ENCODE measurements around the gene SPATS2.

The SPATS2 gene

GRCh38 chr12:49537752-49538509 is 170.7 kb downstream of the SPATS2 start:
- H3K4me3 ChIP-seq (ENCODE audit: low read length), result peak overlapping the region; percentile 41
- TF ChIP-seq CTCF (IDR thresholded peaks at IDR 0.05; ENCODE audit: insufficient read depth, low read depth, low read length, missing control alignments), result no peak
- DNase-seq (ENCODE audit: low read depth), result peak; percentile 16

DNA sequence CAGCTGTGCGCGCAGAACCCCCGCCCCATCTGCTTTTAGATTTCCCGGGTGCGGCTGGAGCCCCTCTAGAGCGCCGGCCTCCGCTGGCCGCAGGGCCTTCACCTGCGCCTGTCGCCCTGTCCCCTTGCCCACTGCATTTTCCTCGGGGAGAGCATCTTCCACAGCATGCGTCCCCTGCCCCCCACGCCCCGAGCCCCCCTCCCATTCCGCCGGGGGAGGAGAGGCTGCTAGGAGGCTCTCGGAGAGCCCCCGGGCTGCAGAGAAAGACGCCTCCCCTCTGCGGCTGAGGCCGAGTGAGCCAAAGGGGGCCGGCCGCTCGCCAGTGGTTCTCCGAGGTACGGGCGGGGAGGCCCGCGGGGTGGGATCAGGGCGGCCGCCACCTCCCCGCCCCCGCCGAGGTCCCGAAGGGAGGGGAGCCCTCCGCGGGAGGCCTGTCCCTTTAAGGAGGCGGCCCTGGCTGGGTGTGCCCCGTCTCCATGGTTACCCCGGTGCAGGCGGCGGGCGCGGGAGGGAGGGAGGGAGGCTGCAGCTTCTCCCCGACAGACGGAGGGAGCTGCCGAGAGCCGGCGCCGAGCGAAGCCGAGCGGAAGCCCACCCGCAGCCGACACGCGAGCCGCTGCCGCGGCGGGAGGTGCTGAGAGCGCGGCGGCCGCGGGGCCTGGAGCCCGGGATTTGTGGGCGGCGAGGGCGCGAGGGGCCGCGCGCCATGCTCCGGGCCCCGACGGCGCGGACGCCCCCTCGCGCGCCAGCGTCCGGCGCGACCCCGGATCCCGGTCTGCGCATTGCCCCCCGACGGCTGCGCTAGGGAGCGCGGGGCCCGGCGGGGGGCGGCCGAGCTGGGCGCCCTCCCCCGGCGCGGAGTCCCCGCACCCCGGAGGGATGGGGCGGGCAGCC is 171.5 kb downstream of the SPATS2 start, which contains the start of gene KCNH3:
KCNH3 (plus strand) TSS at position 521 of the 894 bp plus-strand sequence. CDS start 387 bp downstream, outside the sequence.
- peak; percentile 70 for DNase-seq (ENCODE audit: low read depth)
- no peak for TF ChIP-seq CTCF (IDR thresholded peaks at IDR 0.05; ENCODE audit: insufficient read depth, low read depth, low read length, missing control alignments)

GRCh38 chr12:49539406-49540228 is 172.4 kb downstream of the SPATS2 start:
- no peak for TF ChIP-seq CTCF (IDR thresholded peaks at IDR 0.05; ENCODE audit: insufficient read depth, low read depth, low read length, missing control alignments)
- H3K4me3 ChIP-seq (ENCODE audit: low read length), result no peak overlapping the region
- no peak for DNase-seq (ENCODE audit: low read depth)

More for the DNA sequence above, 171.5 kb downstream of the SPATS2 start, which contains the start of gene KCNH3:
- peak within 1 kb of the TSS; percentile 41 for H3K4me3 ChIP-seq (ENCODE audit: low read length)

DNA sequence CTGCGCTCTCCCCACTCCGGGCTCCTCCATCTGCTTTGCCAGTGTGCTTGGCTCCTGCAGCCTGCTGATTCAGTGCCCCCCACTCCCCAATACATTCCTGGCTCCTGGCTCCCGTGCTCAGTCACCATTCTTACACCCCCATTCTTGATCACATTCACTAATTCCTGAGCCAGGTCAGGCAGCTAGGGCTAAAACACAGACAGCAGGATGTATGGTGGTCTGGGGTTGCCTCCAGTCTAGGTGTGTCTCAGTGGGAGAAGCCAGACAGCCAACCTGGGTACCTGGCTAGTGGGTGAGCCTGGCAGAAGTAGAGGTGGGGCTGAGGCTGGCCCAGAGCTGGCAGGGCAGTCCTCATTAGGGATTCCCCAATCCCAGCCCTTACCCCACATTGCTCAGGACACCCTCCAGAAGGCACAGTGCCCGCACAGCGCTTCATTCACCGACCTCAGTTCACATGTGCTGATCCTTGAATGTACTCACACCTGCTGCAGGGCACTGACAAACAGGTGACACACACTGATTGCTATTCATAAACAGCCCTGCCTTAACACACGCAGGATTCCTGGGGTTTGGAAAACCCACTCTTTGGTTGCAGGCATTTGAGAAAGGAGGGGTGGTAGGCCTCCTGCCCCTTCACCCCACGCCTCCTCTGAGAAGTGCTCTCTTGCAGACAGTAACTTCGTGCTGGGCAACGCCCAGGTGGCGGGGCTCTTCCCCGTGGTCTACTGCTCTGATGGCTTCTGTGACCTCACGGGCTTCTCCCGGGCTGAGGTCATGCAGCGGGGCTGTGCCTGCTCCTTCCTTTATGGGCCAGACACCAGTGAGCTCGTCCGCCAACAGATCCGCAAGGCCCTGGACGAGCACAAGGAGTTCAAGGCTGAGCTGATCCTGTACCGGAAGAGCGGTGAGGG is 173.2 kb downstream of the SPATS2 start:
- no peak for TF ChIP-seq CTCF (IDR thresholded peaks at IDR 0.05; ENCODE audit: insufficient read depth, low read depth, low read length, missing control alignments)
- peak; percentile 89 for DNase-seq (ENCODE audit: low read depth)
- no peak overlapping the region for H3K4me3 ChIP-seq (ENCODE audit: low read length)

- no peak for TF ChIP-seq CTCF (IDR thresholded peaks at IDR 0.05; ENCODE audit: insufficient read depth, low read depth, low read length, missing control alignments)
- no peak for DNase-seq (ENCODE audit: low read depth)
- H3K4me3 ChIP-seq (ENCODE audit: low read length), result no peak overlapping the region
These were observed 174.0 kb downstream of the SPATS2 start for GRCh38 chr12:49541140-49541861.
